ENCODE measurements around the gene AMPH. TPM values are rescaled to one million over a fixed set of nuclear protein-coding genes. Genes with fewer than 3 reads are reported as not detected.

The AMPH gene
- total RNA-seq, 1 experiment from 2014 or later = not detected

DNA sequence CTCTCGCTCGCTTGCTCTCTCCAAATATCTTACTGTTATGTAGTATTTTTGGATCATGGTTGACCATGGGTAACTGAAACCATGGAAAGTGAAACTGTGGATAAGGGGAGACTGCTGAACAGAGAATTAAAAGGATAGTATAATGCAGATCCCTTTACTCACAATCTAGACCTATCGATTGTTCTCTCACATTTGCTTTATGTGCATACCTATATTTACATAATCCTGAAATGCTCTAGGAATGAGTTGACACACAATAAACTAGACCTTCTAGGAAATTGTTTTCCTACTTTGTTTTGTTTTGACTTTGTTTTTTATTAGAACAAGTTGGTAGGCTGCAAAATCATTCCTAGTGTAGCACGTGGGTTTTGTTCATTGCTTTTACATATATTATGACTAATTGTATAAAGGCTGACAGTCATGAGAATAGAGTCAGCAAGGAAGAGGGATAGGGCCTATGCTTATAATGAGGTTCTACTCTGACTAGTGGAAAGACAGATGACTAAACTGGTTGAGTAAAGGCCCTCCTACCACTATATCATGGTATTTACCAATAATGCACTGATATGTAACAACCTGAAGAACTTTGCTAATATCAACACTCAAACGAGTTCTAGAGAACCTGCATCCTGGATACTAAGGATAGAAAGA is 182.5 kb downstream of the AMPH start:
- no TSS peak for BruUV-seq (replicated peaks)
- no peaks in the 10 kb centered on the region for H3K9me3 ChIP-seq (ENCODE audit: control insufficient read depth in 1 of 2, insufficient read depth in 1 of 2, low read depth in 1 of 2, low read length in 2 of 2)

DNA sequence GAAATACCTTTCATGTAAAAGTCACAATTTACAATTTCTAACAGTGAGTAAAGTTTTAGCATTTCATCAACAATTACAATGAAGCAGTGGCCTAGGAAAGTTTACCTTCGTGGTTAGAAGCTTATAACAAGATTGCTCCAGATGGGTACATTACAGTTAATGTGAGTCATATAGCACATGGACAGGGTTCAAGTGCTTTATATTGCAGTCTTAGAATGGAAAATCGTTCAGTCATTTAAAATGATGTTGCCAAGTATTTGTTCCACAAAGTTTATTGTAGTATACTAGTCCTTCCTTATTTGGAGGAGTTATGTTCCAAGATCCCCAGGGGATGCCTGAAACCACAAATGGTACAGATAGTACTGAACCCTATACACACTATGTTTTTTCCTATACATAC is 183.1 kb downstream of the AMPH start:
- H3K9me2 ChIP-seq (ENCODE audit: insufficient read depth) = no peaks in the 10 kb centered on the region
- peaks cover 39% of the 10 kb centered on the region for H3K27me3 ChIP-seq (ENCODE audit: insufficient read depth, low read length)
- H2AFZ ChIP-seq (ENCODE audit: low read depth, low read length, poor library complexity, severe bottlenecking) = no peak overlapping the region
- ChIA-PET CTCF (interaction anchor here (0.6 kb wide), 1 partner anchor 21 kb away, joined by 3 read pairs; no protein-coding TSS in a partner anchor), RAD21 (ENCODE audit: low non-redundant PET in 1 of 2, low total read pairs in 2 of 2, uncharacterized antibody in 2 of 2, unreplicated experiment in 2 of 2) (no interaction called here), POLR2A (no interaction called here)
- H3K4me1 ChIP-seq (ENCODE audit: control insufficient read depth in 1 of 2, insufficient read depth in 2 of 2, low read length in 2 of 2) = no peaks in the 10 kb centered on the region
- no peak overlapping the region for H3K27ac ChIP-seq (ENCODE audit: low read depth, low read length)
- no peaks in the 10 kb centered on the region for H4K20me1 ChIP-seq (ENCODE audit: insufficient read depth)
- no peaks in the 10 kb centered on the region for H3K79me2 ChIP-seq (ENCODE audit: insufficient read depth, low read length)
- no peaks in the 10 kb centered on the region for H3K36me3 ChIP-seq (ENCODE audit: control insufficient read depth in 1 of 2, insufficient read depth in 2 of 2, low read length in 2 of 2)
- H3K4me3 ChIP-seq (replicated peaks in 1 of 2; ENCODE audit: low read depth in 1 of 2, low read length in 2 of 2) = no peak overlapping the region
- BruUV-seq (replicated peaks) = no TSS peak
- no peak overlapping the region for H3K4me2 ChIP-seq (ENCODE audit: low read length)
- no peaks in the 10 kb centered on the region for H3K9me3 ChIP-seq (ENCODE audit: control insufficient read depth in 1 of 2, insufficient read depth in 1 of 2, low read depth in 1 of 2, low read length in 2 of 2)
- DNase-seq (ENCODE audit: low read depth, low spot score) (no peak), ATAC-seq (no peak)
- intact Hi-C loops (cut with micrococcal nuclease) = no loop called here
- H3K9ac ChIP-seq (ENCODE audit: low read length) = no peak overlapping the region
- TF ChIP-seq TCF7L2 (IDR thresholded peaks at IDR 0.05; ENCODE audit: borderline replicate concordance, extremely low read depth, insufficient read depth, insufficient read length) (no peak), POLR2AphosphoS5 (IDR thresholded peaks at IDR 0.05; ENCODE audit: low read depth, low read length) (no peak), SP1 (IDR thresholded peaks at IDR 0.05; ENCODE audit: low read depth) (no peak), POLR2A (IDR thresholded peaks at IDR 0.05; ENCODE audit: borderline replicate concordance, extremely low read depth, insufficient read depth, insufficient read length) (no peak), SRF (IDR thresholded peaks at IDR 0.05; ENCODE audit: low read depth) (no peak), ELF1 (IDR thresholded peaks at IDR 0.05; ENCODE audit: borderline replicate concordance, low read depth) (no peak), ZFX (IDR thresholded peaks at IDR 0.05) (no peak), EGR1 (IDR thresholded peaks at IDR 0.05; ENCODE audit: low read depth) (no peak)
- TF ChIP-seq, protein P1, sequence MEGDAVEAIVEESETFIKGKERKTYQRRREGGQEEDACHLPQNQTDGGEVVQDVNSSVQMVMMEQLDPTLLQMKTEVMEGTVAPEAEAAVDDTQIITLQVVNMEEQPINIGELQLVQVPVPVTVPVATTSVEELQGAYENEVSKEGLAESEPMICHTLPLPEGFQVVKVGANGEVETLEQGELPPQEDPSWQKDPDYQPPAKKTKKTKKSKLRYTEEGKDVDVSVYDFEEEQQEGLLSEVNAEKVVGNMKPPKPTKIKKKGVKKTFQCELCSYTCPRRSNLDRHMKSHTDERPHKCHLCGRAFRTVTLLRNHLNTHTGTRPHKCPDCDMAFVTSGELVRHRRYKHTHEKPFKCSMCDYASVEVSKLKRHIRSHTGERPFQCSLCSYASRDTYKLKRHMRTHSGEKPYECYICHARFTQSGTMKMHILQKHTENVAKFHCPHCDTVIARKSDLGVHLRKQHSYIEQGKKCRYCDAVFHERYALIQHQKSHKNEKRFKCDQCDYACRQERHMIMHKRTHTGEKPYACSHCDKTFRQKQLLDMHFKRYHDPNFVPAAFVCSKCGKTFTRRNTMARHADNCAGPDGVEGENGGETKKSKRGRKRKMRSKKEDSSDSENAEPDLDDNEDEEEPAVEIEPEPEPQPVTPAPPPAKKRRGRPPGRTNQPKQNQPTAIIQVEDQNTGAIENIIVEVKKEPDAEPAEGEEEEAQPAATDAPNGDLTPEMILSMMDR (IDR thresholded peaks at IDR 0.05 in 2 of 3, conservative IDR thresholded peaks at IDR 0.05 in 1 of 3; ENCODE audit: borderline replicate concordance in 1 of 3, insufficient read depth in 1 of 3, low read depth in 2 of 3, low read length in 2 of 3) = no peak
- TF ChIP-seq, protein P2, sequence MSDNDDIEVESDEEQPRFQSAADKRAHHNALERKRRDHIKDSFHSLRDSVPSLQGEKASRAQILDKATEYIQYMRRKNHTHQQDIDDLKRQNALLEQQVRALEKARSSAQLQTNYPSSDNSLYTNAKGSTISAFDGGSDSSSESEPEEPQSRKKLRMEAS (IDR thresholded peaks at IDR 0.05) = no peak

More for the DNA sequence above, 182.5 kb downstream of the AMPH start:
- Histone ChIP-seq H3K27me3 (ENCODE audit: insufficient read depth, low read length) (peaks cover 45% of the 10 kb centered on the region; the same call in 1 of the 2 replicates), H4K20me1 (ENCODE audit: insufficient read depth) (no peaks in the 10 kb centered on the region), H3K4me2 (ENCODE audit: low read length) (no peak overlapping the region), H3K9ac (ENCODE audit: low read length) (no peak overlapping the region), H3K79me2 (ENCODE audit: insufficient read depth, low read length) (no peaks in the 10 kb centered on the region), H3K4me3 (replicated peaks in 1 of 2; ENCODE audit: low read depth in 1 of 2, low read length in 2 of 2) (no peak overlapping the region), H3K9me2 (ENCODE audit: insufficient read depth) (no peaks in the 10 kb centered on the region), H2AFZ (ENCODE audit: low read depth, low read length, poor library complexity, severe bottlenecking) (no peak overlapping the region), H3K36me3 (ENCODE audit: control insufficient read depth in 1 of 2, insufficient read depth in 2 of 2, low read length in 2 of 2) (no peaks in the 10 kb centered on the region), H3K4me1 (ENCODE audit: control insufficient read depth in 1 of 2, insufficient read depth in 2 of 2, low read length in 2 of 2) (no peaks in the 10 kb centered on the region), H3K27ac (ENCODE audit: low read depth, low read length) (no peak overlapping the region)
- intact Hi-C loops (cut with micrococcal nuclease) = no loop called here
- ChIA-PET CTCF (interaction anchor here (0.6 kb wide), 1 partner anchor 20 kb away, joined by 3 read pairs; no protein-coding TSS in a partner anchor), RAD21 (ENCODE audit: low non-redundant PET in 1 of 2, low total read pairs in 2 of 2, uncharacterized antibody in 2 of 2, unreplicated experiment in 2 of 2) (no interaction called here), POLR2A (no interaction called here)
- no peak for DNase-seq (ENCODE audit: low read depth, low spot score)
- TF ChIP-seq SRF (IDR thresholded peaks at IDR 0.05; ENCODE audit: low read depth) (no peak), SIN3A (IDR thresholded peaks at IDR 0.05; ENCODE audit: low read depth) (no peak), ELF1 (IDR thresholded peaks at IDR 0.05; ENCODE audit: borderline replicate concordance, low read depth) (no peak), EZH2 (IDR thresholded peaks at IDR 0.05) (no peak), TCF7L2 (IDR thresholded peaks at IDR 0.05; ENCODE audit: borderline replicate concordance, extremely low read depth, insufficient read depth, insufficient read length) (no peak), YY1 (IDR thresholded peaks at IDR 0.05; ENCODE audit: extremely low read depth, insufficient replicate concordance, low read depth, low read length) (no peak)
- TF ChIP-seq, protein P2 (IDR thresholded peaks at IDR 0.05) = no peak
- ATAC-seq = no peak

Measured in HCT116 (cell line).